GM18907 (cell line): ENCODE measurements around the gene GNAQ.
"Not testable (repeated sequence)": the region's sequence is repeated elsewhere in the genome, so short reads cannot be mapped to it uniquely, and the experiment has no call there.

Experiments used
- ATAC-seq: cut with Tn5 transposase; IDR thresholded peaks from one replicate; pipeline ENCODE4 v1.9.1; 2021; ENCODE audit warnings: mild to moderate bottlenecking, moderate library complexity; ENCODE audit not compliant: unreplicated experiment

Gene GNAQ

GRCh38 chr9:77802064-77802463 lies 229.5 kb downstream of the GNAQ start:
- no peak for ATAC-seq

GRCh38 chr9:77800924-77801551 lies 230.6 kb downstream of the GNAQ start:
- no peak for ATAC-seq

GRCh38 chr9:77798140-77798539 lies 233.5 kb downstream of the GNAQ start:
- ATAC-seq, result no peak

- no peak for ATAC-seq
These were observed 236.6 kb downstream of the GNAQ start for GRCh38 chr9:77794985-77795384.

DNA sequence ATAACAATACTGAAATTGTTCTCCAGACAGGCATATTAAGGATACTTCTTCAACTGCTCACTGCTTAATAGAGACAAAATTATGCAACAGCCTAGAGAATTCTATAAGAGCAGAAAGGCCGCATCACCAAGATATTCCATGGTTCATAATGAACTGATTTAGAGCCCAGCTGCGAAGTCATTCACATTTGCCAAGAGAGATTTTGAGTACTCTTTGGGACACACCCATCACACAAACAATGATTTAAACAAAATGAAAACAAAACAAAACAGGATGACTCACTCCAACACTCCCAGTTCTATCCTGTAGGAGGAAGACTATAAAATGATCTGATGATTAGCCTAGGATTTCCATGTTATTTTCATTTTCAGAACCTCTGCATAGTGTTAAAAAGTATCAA lies 237.8 kb downstream of the GNAQ start:
- no peak for ATAC-seq

DNA sequence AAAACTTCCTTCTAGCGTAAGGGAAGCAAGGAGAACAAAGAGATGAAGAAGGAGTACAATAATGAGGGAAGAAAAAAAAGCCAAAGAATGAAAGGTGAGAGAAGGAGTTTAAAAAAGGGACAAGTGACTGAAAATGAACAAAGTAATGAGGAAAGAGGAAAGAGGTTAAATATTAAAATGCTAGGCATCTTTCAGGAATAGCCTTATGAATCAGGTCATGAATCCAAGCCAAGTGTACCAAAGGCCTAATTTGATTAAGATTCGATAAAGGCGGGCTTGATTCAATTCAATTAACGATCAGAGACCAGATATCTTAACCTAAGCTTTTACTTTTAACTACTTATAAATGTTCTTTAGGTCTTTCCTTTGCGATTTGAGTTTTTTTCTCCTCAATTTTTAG lies 241.7 kb downstream of the GNAQ start:
- ATAC-seq, result no peak

DNA sequence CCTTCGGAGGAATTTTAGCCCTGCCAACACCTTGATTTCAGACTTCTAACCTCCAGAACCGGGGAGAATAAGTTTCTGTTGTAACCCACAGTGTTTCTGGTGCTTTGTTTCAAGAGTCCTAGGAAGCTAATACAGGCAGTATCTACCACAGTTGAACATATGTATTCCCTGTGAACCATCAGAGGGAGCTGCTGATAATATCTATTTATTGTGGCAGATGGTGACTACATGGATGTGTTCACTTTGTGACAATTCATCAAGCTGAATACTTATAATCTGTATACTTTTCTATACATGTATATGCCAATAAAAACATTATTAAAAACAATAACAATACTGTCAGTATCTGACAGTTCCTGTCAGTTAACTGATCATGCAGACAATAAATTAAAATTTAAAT lies 246.3 kb downstream of the GNAQ start:
- ATAC-seq, result no peak

DNA sequence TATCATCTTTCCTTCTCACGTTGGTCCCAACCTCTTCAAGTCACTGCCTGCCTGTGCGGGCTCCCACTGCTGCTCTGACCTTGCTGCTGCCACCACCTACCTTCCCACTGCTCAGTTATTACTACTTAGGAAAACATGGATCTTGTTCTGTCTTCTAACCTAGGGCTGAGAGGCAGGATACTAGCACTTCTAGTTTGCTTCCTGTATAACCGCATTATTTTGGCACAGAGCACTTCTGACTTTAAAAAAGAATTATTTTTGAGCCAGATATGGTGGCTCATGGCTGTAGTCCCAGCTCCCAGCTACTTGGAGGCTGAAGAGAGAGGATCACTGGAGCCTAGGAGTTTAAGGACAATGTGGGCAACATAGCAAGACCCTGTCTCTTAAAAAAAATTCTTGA lies 248.1 kb downstream of the GNAQ start:
- ATAC-seq, result no peak

DNA sequence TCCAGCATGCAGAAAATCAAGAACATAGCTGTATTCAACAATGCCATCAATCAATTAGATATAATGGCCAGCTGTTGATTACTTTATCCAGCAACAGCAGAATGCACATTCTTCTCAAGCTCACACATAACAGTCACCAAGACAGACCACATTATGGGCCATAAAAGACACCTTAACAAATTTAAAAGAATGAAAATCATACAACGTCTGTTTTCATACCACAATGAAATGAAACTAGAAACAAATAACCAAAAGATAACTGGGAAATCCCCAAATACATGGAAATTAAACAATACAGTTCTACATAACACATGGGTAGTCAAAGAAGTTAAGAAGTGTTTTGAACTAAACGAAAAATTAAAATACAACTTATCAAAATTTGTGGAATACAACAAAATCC lies 252.6 kb downstream of the GNAQ start:
- no peak for ATAC-seq

- ATAC-seq, result no peak
These were observed 258.2 kb downstream of the GNAQ start for GRCh38 chr9:77773381-77773780.

DNA sequence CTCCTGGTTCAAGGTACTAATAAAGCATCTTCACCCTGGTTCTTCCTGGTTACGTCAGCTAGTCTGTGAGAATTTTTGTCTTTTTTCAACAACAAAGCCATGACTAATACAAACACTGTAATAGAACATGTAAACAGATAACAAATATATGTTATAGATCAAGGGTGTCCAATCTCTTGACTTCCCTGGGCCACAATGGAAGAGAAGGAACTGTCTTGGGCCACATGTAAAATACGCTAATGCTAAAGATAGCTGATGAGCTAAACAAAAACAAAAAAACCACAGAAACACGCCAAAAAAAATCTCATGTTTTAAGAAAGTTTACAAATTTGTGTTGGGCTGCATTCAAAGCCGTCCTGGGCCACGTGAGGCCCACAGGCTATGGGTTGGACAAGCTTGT lies 259.0 kb downstream of the GNAQ start:
- no peak for ATAC-seq

- ATAC-seq, result no peak
These were observed 260.4 kb downstream of the GNAQ start for GRCh38 chr9:77771171-77771570.

DNA sequence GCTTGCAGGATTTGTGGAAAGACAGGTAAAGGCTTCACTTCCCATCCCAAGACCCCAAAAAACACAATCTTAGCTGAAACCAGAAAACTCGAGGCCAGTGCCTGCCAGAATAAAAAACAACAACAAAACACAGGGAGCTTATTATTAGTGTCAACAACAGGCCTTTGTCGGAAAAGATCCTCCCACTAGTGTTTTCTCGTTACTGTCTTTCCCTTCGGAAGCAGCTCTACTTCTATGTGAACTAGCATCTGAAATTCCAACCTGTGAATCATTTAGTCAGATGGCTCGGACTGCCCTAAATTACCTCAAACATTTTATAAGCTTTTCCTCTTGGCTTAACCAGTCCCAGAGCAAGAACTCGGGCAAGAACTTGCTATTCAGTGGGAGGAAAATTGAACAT lies 261.3 kb downstream of the GNAQ start:
- no peak for ATAC-seq

DNA sequence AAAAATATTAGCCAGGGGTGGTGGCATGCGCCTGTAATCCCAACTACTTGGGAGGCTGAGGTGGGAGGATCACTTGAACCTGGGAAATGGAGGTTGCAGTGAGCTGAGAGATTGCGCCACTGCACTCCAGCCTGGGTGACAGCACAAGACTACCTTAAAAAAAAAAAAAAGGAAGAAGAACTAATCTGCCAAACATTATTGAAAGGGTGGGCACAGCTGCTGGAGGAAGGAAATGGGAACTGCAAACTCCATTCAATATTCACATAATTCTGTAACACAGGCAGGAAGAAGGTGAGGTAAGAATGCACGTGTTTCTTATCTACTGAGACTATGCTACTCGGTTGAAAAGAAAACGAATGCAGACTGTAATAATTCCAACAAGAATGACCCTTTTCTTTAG lies 262.4 kb downstream of the GNAQ start:
- ATAC-seq, result no peak

DNA sequence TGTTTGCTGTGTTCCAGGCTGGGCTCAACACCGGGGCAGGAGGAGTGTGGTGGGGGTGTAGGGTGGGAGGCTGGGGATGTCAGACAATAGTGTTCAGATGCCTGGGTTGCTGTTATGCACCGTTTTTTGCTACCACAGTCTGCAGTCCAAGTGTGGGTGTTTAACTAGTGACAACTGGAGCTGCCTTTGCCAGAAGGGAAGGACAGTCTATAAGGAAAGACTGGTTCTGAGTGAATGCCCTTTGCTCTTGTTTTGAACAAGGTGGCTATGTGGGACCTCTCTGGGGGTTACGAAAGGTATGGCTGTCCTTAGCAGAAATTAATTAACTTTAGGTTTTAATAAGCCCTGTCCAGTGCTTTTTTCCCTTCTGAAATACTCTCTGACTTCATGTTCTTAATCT lies 265.0 kb downstream of the GNAQ start:
- ATAC-seq, result no peak

DNA sequence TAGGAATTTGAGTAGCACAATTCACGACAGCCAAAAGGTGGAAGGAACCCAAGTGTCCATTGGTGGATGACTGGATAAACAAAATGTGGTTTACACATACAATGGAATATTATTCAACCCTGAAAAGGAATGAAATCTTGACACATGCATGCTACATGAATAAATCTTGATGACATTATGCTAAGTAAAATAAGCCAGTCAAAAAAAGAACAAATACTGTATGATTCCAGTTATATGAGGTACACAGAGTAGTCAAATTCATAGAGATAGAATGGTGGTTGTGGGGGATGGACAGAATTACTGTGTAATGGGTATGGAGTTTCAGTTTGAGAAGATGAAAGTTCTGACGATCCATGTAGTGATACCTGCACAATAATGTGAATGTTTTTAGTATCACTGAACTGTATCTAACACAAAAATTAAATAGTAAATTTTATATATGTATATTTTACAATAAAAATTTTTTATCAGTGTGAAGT lies 265.8 kb downstream of the GNAQ start:
- ATAC-seq, result no peak

DNA sequence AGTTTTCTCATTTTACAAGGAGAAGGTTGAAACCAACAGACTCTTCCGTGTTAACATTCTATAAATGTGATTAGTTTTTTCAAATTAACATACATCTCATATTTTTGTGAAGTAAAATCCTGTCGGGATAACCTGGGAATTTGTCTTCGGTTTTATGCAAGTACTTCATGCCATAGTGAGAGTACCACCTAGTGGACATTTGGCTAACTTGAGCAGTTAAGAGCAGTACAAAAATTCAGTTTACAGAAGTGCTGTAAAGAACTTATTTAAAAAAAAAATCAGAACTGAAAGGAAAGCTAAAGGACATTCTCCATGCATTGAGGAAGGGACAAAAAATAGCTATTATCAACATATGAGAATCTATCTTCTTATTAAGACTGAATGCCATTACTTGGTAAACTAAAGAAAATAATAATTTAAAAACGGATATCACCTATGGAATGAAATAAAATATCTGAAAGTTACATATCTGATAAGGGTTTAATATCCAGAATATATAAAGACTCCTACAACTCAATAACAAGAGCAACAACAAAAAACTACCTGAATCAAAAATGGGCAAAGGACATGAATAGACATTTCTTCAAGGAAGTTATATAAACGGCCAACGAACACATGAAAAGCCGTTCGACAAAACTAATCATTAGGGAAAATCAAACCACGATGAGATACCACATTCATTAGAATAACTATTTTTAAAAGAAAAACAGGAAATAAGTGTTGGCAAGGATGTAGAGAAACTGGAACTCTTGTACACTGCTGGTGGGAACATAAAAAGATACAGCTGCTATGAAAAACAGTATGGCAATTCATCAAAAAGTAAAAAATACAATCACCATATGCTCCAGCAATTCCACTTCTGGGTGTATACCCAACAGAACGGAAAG lies 266.5 kb downstream of the GNAQ start:
- no peak for ATAC-seq

- ATAC-seq, result no peak
These were observed 268.0 kb downstream of the GNAQ start for GRCh38 chr9:77763566-77763965.

GRCh38 chr9:77760919-77761318 lies 270.7 kb downstream of the GNAQ start:
- ATAC-seq, result not testable (repeated sequence)

DNA sequence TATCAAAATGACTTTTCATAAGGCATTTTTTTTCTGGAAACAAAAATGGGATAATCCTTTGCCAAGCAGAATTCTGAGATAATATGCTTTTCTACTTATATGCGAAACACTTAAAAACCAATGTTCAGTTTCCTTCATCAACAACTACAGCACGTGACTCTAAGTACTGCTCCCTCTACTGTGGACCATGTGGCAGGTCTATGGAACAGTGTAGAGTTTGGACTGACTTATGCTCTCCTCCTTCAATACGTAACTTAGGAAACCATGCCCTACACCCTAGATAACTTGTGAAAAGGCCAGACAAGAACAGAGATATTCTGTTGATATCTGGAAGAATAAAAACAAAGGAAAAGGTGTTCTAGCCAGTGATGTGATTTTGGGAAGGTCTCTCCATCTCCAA lies 272.2 kb downstream of the GNAQ start:
- no peak for ATAC-seq

DNA sequence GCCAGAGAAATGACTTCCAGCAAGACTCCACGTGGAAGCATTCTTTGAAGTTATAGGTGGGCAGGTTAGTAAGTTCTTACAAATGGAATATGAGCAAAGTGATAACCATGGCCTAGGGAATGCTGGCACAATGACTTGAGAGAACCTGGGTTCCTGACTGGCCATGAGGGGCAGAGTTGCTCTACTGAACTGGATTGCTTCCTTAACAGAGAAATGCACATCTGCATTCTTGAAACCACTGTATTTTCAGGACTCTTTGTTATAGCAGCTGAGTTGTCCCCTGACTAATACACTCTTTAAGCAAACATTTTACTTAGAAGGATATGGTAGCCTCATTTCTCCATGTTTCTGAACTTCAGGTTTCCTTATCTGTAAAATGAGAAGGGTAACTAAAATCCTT lies 275.2 kb downstream of the GNAQ start:
- no peak for ATAC-seq

GRCh38 chr9:77753180-77753579 lies 278.4 kb downstream of the GNAQ start:
- no peak for ATAC-seq
